ENCODE measurements around the gene MAP3K6. TPM values are rescaled to one million over a fixed set of nuclear protein-coding genes. Genes with fewer than 3 reads are reported as not detected.

MAP3K6 gene
- total and polyA plus RNA-seq, 4 donors: 1.3 to 8.3 (median 4.0) TPM

DNA sequence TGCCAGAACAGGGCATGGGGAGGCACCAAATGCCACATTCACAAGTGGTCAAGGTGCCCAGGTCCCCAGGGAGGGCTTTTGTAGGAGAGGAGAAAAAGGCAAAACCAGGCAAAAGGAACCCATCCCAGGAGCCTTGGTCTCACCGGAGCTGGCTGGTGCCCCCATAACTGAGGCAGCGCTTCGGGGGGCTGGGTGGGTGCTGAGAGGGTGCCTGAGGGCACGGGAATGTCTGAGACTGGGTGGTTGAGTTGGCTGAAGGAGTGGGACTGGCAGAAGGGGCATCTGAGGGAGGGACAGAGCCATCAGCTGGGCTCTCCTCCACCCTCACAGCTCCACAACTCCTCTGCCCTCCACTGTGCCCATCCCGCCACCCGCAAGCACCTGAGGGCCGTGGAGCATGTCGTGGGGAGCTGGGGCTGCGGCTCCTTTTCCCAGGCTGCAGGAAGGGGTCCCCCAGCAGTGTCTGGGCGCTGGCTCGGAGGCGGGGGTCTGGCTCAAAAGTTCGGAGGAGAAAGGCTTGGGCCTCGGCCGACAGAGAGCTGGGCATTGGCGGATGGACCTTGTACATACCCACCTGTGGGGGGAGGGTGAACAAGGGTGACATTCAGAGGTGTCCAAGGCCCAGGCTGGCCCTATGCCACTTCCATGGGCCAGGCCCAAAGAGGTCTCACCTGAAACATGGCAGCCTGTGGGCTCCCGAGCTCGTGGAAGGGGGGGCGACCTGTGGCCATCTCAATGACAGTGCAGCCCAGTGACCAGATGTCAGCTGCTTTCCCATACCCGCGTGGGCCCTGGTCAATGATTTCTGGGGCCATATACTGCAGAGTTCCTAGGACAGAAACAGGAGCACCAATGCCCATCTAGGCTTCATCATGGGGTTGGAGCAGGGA, 8.5 kb downstream of the MAP3K6 start (continued):
- TF ChIP-seq TAF1 (conservative IDR thresholded peaks at IDR 0.05) (no peak), EGR1 (IDR thresholded peaks at IDR 0.05; ENCODE audit: low read depth in 2 of 2) (no peak), YY1 (IDR thresholded peaks at IDR 0.05) (no peak)
- TF ChIP-seq, protein P1, sequence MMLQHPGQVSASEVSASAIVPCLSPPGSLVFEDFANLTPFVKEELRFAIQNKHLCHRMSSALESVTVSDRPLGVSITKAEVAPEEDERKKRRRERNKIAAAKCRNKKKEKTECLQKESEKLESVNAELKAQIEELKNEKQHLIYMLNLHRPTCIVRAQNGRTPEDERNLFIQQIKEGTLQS (IDR thresholded peaks at IDR 0.05): no peak

DNA sequence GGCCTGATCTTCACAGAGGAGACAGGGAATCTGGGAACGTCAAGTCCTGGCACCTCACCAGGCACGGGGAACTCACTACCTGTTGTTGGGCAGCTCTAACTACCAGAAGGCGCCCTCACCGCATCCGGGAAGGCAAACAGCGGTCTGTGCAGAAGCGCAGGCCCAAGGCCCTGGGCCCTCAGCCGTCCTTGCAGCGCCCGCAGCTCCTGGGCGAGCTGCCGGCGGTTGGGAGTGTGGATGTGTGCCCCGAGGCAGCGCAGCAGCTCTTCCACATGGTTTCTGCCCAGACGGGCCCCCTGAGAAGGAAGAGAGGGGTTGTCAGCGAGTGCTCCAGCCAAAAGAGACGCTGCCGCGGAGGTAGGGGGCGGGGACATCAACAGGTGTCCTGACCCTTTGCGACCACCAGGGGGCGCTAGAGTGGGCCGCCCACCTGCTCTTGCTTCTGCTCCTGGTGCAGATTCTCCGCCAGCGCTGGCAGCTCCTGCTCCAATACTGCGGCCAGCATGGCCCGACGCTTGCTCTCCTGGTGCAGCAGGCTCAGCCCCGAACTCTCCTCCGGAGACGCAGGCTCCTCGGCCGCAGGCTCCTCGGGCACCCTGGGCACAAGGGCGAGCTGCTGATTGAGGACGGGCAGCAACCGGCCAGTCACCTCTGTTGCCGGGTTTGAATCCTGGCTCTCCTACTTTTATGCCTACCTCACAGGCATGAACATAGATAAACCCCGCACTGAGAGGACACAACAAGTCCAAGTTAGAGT, 9.3 kb downstream of the MAP3K6 start:
- no peaks in the 10 kb centered on the region for H3K27me3 ChIP-seq (ENCODE audit: control insufficient read depth in 4 of 4, insufficient read depth in 4 of 4, low read length in 3 of 4)
- TF ChIP-seq RAD21 (IDR thresholded peaks at IDR 0.05): peak; percentile 72 to 84
- TF ChIP-seq, protein P2, sequence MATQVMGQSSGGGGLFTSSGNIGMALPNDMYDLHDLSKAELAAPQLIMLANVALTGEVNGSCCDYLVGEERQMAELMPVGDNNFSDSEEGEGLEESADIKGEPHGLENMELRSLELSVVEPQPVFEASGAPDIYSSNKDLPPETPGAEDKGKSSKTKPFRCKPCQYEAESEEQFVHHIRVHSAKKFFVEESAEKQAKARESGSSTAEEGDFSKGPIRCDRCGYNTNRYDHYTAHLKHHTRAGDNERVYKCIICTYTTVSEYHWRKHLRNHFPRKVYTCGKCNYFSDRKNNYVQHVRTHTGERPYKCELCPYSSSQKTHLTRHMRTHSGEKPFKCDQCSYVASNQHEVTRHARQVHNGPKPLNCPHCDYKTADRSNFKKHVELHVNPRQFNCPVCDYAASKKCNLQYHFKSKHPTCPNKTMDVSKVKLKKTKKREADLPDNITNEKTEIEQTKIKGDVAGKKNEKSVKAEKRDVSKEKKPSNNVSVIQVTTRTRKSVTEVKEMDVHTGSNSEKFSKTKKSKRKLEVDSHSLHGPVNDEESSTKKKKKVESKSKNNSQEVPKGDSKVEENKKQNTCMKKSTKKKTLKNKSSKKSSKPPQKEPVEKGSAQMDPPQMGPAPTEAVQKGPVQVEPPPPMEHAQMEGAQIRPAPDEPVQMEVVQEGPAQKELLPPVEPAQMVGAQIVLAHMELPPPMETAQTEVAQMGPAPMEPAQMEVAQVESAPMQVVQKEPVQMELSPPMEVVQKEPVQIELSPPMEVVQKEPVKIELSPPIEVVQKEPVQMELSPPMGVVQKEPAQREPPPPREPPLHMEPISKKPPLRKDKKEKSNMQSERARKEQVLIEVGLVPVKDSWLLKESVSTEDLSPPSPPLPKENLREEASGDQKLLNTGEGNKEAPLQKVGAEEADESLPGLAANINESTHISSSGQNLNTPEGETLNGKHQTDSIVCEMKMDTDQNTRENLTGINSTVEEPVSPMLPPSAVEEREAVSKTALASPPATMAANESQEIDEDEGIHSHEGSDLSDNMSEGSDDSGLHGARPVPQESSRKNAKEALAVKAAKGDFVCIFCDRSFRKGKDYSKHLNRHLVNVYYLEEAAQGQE (IDR thresholded peaks at IDR 0.05): no peak
- TF ChIP-seq, protein P3, sequence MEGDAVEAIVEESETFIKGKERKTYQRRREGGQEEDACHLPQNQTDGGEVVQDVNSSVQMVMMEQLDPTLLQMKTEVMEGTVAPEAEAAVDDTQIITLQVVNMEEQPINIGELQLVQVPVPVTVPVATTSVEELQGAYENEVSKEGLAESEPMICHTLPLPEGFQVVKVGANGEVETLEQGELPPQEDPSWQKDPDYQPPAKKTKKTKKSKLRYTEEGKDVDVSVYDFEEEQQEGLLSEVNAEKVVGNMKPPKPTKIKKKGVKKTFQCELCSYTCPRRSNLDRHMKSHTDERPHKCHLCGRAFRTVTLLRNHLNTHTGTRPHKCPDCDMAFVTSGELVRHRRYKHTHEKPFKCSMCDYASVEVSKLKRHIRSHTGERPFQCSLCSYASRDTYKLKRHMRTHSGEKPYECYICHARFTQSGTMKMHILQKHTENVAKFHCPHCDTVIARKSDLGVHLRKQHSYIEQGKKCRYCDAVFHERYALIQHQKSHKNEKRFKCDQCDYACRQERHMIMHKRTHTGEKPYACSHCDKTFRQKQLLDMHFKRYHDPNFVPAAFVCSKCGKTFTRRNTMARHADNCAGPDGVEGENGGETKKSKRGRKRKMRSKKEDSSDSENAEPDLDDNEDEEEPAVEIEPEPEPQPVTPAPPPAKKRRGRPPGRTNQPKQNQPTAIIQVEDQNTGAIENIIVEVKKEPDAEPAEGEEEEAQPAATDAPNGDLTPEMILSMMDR (IDR thresholded peaks at IDR 0.05; ENCODE audit: low read depth, low read length, missing input control): peak; percentile 95
- H3K4me1 ChIP-seq (ENCODE audit: control insufficient read depth in 4 of 4, insufficient read depth in 4 of 4, low read length in 3 of 4): peaks cover 0 to 12% (median 5%) of the 10 kb centered on the region in 4 donors
- H3K27ac ChIP-seq (ENCODE audit: low read depth in 1 of 2, low read length in 2 of 2): no peak overlapping the region
- H3K9me3 ChIP-seq (ENCODE audit: control insufficient read depth in 4 of 4, low read length in 3 of 4): no peaks in the 10 kb centered on the region
- H3K4me3 ChIP-seq (ENCODE audit: low read depth in 1 of 3, low read length in 3 of 3): peak overlapping the region; percentile 2 to 16 (median 6)
- H3K36me3 ChIP-seq (ENCODE audit: control insufficient read depth in 4 of 4, insufficient read depth in 3 of 4, low read depth in 1 of 4, low read length in 3 of 4): no peaks in the 10 kb centered on the region
- H3K9ac ChIP-seq (ENCODE audit: low read depth in 1 of 2, low read length in 2 of 2): no peak overlapping the region
- peak; percentile 83 for DNase-seq (ENCODE audit: low spot score)
- WGBS: 29% methylated on average over 40 of the region's 40 CpGs

DNA sequence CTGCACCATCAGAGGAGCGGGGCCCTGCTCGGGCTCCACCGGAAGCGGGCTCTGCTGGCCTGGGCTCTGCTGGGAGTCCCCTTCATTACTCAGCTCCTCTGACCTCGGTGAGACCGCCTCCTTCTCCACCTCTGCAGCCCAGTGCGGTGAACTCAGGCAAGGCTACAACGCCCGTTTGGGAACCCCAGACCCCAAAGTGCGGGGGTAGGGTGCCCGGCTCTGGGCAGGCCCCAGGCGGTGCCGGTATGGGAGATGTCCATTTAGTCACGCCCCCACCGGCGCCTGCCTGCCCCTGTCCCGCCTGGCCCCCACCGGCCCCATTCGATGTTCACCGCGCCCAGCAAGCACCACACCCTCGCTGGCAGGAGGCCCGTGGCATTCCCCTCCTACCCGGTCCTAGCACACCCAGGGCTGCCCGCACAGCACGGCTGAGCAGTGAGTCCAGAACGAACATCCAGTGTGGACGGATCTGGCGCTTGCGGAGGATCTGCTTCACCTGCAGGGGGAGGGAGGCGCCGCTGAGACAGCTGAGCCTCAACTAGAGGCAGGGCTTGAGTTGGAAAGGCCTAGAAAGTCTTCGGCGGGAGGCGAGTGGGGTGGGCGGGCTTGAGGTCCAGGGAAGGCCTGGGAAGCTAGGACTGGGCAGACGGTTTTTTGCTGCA, 10.0 kb downstream of the MAP3K6 start:
- 81% methylated on average over 37 of the region's 37 CpGs for WGBS
- Histone ChIP-seq H3K27ac (ENCODE audit: low read depth in 1 of 2, low read length in 2 of 2) (no peak overlapping the region), H3K36me3 (ENCODE audit: control insufficient read depth in 4 of 4, insufficient read depth in 3 of 4, low read depth in 1 of 4, low read length in 3 of 4) (no peaks in the 10 kb centered on the region), H3K4me3 (ENCODE audit: low read depth in 1 of 3, low read length in 3 of 3) (no peak overlapping the region), H3K9ac (ENCODE audit: low read depth in 1 of 2, low read length in 2 of 2) (no peak overlapping the region), H3K9me3 (ENCODE audit: control insufficient read depth in 4 of 4, low read length in 3 of 4) (no peaks in the 10 kb centered on the region), H3K4me1 (ENCODE audit: control insufficient read depth in 4 of 4, insufficient read depth in 4 of 4, low read length in 3 of 4) (peaks cover 0 to 12% (median 5%) of the 10 kb centered on the region in 4 donors), H3K27me3 (ENCODE audit: control insufficient read depth in 4 of 4, insufficient read depth in 4 of 4, low read length in 3 of 4) (no peaks in the 10 kb centered on the region)
- TF ChIP-seq, protein P4, sequence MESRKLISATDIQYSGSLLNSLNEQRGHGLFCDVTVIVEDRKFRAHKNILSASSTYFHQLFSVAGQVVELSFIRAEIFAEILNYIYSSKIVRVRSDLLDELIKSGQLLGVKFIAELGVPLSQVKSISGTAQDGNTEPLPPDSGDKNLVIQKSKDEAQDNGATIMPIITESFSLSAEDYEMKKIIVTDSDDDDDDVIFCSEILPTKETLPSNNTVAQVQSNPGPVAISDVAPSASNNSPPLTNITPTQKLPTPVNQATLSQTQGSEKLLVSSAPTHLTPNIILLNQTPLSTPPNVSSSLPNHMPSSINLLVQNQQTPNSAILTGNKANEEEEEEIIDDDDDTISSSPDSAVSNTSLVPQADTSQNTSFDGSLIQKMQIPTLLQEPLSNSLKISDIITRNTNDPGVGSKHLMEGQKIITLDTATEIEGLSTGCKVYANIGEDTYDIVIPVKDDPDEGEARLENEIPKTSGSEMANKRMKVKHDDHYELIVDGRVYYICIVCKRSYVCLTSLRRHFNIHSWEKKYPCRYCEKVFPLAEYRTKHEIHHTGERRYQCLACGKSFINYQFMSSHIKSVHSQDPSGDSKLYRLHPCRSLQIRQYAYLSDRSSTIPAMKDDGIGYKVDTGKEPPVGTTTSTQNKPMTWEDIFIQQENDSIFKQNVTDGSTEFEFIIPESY (IDR thresholded peaks at IDR 0.05): no peak
- TF ChIP-seq NR2F2 (IDR thresholded peaks at IDR 0.05): no peak
- no peak for DNase-seq (ENCODE audit: low spot score)

All from liver (tissue), 9 donors.